CD4-positive, CD25-positive, alpha-beta regulatory T cell (primary cell): ENCODE results near the gene CDC25C. TPM values are rescaled to one million over a fixed set of nuclear protein-coding genes. Genes with fewer than 3 reads are reported as not detected.

Experiments
- ATAC-seq, 2 donors: fragments of 150-1000 bp; cut with Tn5 transposase; one replicate each; pipeline ENCODE4 v1.10.0; 2021; ENCODE audit warnings: low read depth in 2 of 2, moderate number of reproducible peaks in 2 of 2, moderate library complexity in 1 of 2
- DNase-seq, 3 donors: peaks; one replicate each; pipeline versions ENCODE4 v3.0.0 to v3.0.0-alpha.2; 2012 to 2022; ENCODE audit warnings: mixed read lengths in 1 of 3
- H3K27ac ChIP-seq: one replicate; pipeline ENCODE4 v1.7.0; 2013; ENCODE audit warnings: mild to moderate bottlenecking, low read length; ENCODE audit not compliant: insufficient read depth, poor library complexity, severe bottlenecking
- H3K27me3 ChIP-seq: one replicate; pipeline ENCODE4 v1.7.0; 2013; ENCODE audit warnings: low read length; ENCODE audit not compliant: control insufficient read depth, insufficient read depth
- H3K36me3 ChIP-seq: one replicate; pipeline ENCODE4 v1.7.0; 2013; ENCODE audit warnings: mild to moderate bottlenecking, low read length, moderate library complexity; ENCODE audit not compliant: control insufficient read depth, insufficient read depth
- H3K4me1 ChIP-seq: 2 replicates; pipeline ENCODE4 v1.7.0; 2013; ENCODE audit warnings: mild to moderate bottlenecking, low read length; ENCODE audit not compliant: insufficient read depth, control insufficient read depth, poor library complexity, severe bottlenecking
- H3K4me3 ChIP-seq: one replicate; pipeline ENCODE4 v1.7.0; 2013; ENCODE audit warnings: low read depth, mild to moderate bottlenecking, low read length, moderate library complexity
- H3K9me3 ChIP-seq, 2 experiments: 1 replicate in 1 of 2; 2 replicates in 1 of 2; pipeline ENCODE4 v1.7.0; 2013; ENCODE audit warnings: low read length in 2 of 2, mild to moderate bottlenecking in 1 of 2, moderate library complexity in 1 of 2; ENCODE audit not compliant: control insufficient read depth in 2 of 2
- H3K27ac Mint-ChIP-seq, 3 donors: one replicate each; pipeline ENCODE4 v1.8.0; 2020 to 2022; ENCODE audit warnings: mild to moderate bottlenecking in 3 of 3, mixed read lengths in 3 of 3, moderate library complexity in 2 of 3
- H3K27me3 Mint-ChIP-seq: one replicate; pipeline ENCODE4 v1.8.0; 2022; ENCODE audit warnings: mild to moderate bottlenecking, mixed read lengths
- H3K36me3 Mint-ChIP-seq: one replicate; pipeline ENCODE4 v1.8.0; 2020; ENCODE audit warnings: mixed read lengths
- H3K4me1 Mint-ChIP-seq, 4 donors: one replicate each; pipeline ENCODE4 v1.8.0; 2020 to 2022; ENCODE audit warnings: mixed read lengths in 4 of 4, mild to moderate bottlenecking in 1 of 4
- H3K4me3 Mint-ChIP-seq, 4 donors: one replicate each; pipeline ENCODE4 v1.8.0; 2020 to 2022; ENCODE audit warnings: mild to moderate bottlenecking in 4 of 4, mixed read lengths in 4 of 4, moderate library complexity in 3 of 4
- H3K9me3 Mint-ChIP-seq, 7 donors: one replicate each; pipeline ENCODE4 v1.8.0; 2020 to 2022; ENCODE audit warnings: mixed read lengths in 7 of 7, mild to moderate bottlenecking in 3 of 7, moderate library complexity in 2 of 7
- polyA plus RNA-seq, 4 donors: library from polyadenylated mRNA; unstranded; fragments of 300-500 nt; fragmentation: Illumina TruSeq; gene quantifications; one replicate each; pipeline ENCODE4 v1.2.3, GENCODE V29; 2021
- total RNA-seq: library from RNA; stranded (reverse); gene quantifications from one replicate; pipeline ENCODE4 v1.2.3, GENCODE V29; 2022

Gene CDC25C
- 0.37 TPM for total RNA-seq
- polyA plus RNA-seq = under 1 TPM in 3 of 4 donors, not detected in 1; 0.22 to 0.64 (median 0.27) TPM

DNA sequence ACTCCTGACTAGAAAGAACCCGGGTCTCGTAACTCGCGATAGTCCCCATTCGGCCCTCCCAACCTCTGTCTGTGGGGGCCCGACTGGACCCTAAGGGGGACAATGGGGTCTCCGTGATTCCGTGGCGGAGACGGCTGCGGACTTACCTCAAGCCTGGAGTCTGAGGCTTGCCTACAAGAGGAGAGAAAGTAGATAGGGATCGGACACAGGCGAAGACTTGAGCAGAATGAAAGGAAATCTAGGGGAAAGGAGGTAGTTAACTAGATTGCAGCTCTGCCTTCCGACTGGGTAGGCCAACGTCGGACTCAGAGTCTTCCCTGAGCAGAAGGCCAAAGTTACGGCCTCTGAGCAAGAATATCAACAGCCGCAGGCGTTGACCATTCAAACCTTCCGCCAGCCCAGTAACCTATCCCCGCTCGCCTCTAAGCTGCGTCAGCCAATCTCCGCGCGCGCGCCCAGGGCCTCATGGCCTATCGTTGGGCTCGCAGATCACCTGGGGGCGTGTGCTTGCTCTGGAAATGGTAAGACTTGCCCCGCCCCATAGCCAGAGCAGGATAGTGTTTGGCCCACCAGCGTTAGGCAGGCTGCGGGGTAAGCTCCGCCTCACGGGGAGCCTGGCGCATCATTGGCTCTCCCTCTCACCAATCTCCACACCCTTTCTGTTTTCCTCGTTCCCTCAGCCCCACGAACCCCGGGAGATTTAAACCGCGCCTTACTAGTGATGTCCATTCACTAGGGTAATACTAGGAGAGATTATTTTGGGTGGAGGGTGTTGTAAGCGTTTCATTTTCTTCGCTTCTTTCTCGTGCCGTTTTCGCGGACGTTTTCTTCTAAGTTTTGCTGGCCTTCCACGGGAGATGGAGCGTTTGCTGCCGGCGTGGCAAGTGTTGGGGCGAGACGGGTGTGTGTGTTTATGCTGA is at the start of gene CDC25C:
CDC25C (minus strand) TSS at position 356 of the 920 bp plus-strand sequence. CDS start 624 bp downstream, outside the sequence.
- Mint-ChIP-seq H3K4me1 (peaks cover 0 to 18% (median 5%) of the 10 kb centered on the region in 4 donors), H3K27me3 (peaks cover 11% of the 10 kb centered on the region), H3K27ac (peak within 1 kb of the TSS; percentile 13 to 48 (median 28)), H3K9me3 (no peaks in the 10 kb centered on the region), H3K36me3 (no peaks in the 10 kb centered on the region), H3K4me3 (peak within 1 kb of the TSS; percentile 77 to 92 (median 83))
- no peaks in the 10 kb centered on the region for H3K27me3 ChIP-seq
- H3K27ac ChIP-seq = peak within 1 kb of the TSS; percentile 69
- H3K4me3 ChIP-seq = peak within 1 kb of the TSS; percentile 94
- peak; percentile 97 to 100 (median 97) for DNase-seq
- peak; percentile 100 for ATAC-seq
- peaks cover 13% of the 10 kb centered on the region for H3K4me1 ChIP-seq
- no peaks in the 10 kb centered on the region for H3K9me3 ChIP-seq
- H3K36me3 ChIP-seq = no peaks in the 10 kb centered on the region

GRCh38 chr5:138372653-138373052 is 41.0 kb upstream of the CDC25C start:
- Mint-ChIP-seq H3K4me1 (peaks cover 18 to 29% (median 21%) of the 10 kb centered on the region in 4 donors), H3K9me3 (peaks cover 0 to 1% (median 0%) of the 10 kb centered on the region in 7 donors), H3K27me3 (no peaks in the 10 kb centered on the region), H3K36me3 (peaks cover 7% of the 10 kb centered on the region), H3K4me3 (no peak overlapping the region), H3K27ac (peak overlapping the region in 1 of 3 donors; percentile 32)
- Histone ChIP-seq H3K4me3 (no peak overlapping the region), H3K27ac (no peak overlapping the region), H3K36me3 (peaks cover 42% of the 10 kb centered on the region), H3K9me3 (no peaks in the 10 kb centered on the region), H3K27me3 (no peaks in the 10 kb centered on the region), H3K4me1 (peaks cover 9% of the 10 kb centered on the region)
- DNase-seq (no peak), ATAC-seq (no peak)

DNA sequence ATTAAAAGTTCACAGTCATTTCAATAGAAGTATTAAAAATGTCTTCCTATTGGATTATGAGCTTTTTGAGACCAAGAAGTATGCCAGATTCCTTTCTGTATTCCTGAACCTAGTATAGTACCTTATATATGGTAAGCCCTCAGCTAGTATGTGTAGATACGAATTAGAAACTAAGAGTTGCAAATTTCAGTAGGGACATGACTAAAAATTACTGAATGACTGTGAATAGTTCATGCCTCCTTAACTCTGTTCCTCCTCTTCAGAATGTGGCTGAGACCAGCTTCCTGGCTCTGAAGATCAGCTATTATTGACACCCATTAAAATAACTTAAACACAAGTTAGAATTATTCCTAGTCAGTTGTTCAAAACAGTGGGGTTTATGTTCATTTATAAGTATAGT is 40.6 kb upstream of the CDC25C start:
- Mint-ChIP-seq H3K4me1 (peaks cover 18 to 30% (median 21%) of the 10 kb centered on the region in 4 donors), H3K4me3 (no peak overlapping the region), H3K36me3 (peaks cover 3% of the 10 kb centered on the region), H3K27me3 (no peaks in the 10 kb centered on the region), H3K27ac (no peak overlapping the region), H3K9me3 (peaks cover 0 to 1% (median 0%) of the 10 kb centered on the region in 7 donors)
- H3K4me1 ChIP-seq = peaks cover 9% of the 10 kb centered on the region
- H3K27ac ChIP-seq = no peak overlapping the region
- no peak overlapping the region for H3K4me3 ChIP-seq
- ATAC-seq = no peak
- H3K9me3 ChIP-seq = no peaks in the 10 kb centered on the region
- H3K36me3 ChIP-seq = peaks cover 37% of the 10 kb centered on the region
- DNase-seq = no peak
- H3K27me3 ChIP-seq = no peaks in the 10 kb centered on the region

DNA sequence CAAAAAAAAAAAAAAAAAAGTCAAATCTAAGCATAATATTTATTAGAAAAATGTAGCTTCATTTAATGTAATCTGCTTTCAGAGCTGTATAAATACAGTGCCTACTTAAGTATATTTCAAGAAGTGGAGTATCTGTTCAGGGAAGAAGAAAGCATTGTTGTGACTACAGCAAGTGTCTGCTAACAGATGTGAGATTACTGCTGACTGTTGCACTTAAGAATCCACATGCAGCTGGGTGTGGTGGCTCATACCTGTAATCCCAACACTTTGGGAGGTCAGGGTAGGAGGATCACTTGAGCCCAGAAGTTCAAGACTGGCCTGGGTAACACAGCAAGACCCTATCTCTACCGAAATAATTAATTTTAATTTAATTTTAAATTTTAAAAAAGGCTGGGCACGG is 39.9 kb upstream of the CDC25C start:
- peaks cover 17% of the 10 kb centered on the region for H3K4me1 ChIP-seq
- H3K4me1 Mint-ChIP-seq = peaks cover 25 to 38% (median 28%) of the 10 kb centered on the region in 4 donors

DNA sequence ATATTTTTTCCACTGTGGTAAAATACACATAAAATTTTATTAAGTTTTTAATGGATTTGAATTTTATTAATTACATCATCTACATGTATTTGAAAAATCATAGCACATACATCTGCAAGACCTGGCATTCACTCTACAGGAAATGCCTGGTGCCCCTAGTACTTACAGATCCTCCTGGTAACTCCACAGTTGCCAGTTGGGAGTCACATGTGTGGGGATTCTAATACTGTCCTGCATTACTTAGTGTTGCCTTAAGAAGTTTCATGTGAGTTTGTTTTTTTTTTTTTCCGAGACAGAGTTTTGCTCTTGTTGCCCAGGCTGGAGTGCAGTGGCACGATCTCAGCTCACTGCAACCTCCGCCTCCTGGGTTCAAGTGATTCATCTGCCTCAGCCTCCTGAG is 38.9 kb upstream of the CDC25C start:
- H3K4me1 Mint-ChIP-seq = peaks cover 30 to 44% (median 34%) of the 10 kb centered on the region in 4 donors
- H3K27ac Mint-ChIP-seq = no peak overlapping the region
- DNase-seq (no peak), ATAC-seq (no peak)
- H3K27me3 Mint-ChIP-seq = no peaks in the 10 kb centered on the region
- Histone ChIP-seq H3K27ac (no peak overlapping the region), H3K27me3 (no peaks in the 10 kb centered on the region), H3K4me1 (peaks cover 20% of the 10 kb centered on the region), H3K4me3 (no peak overlapping the region), H3K36me3 (peaks cover 25% of the 10 kb centered on the region), H3K9me3 (no peaks in the 10 kb centered on the region)
- H3K4me3 Mint-ChIP-seq = no peak overlapping the region
- H3K9me3 Mint-ChIP-seq = peaks cover 0 to 1% (median 0%) of the 10 kb centered on the region in 7 donors
- peaks cover 7% of the 10 kb centered on the region for H3K36me3 Mint-ChIP-seq

More for the DNA sequence above, 39.9 kb upstream of the CDC25C start:
- Histone ChIP-seq H3K27ac (no peak overlapping the region), H3K36me3 (peaks cover 31% of the 10 kb centered on the region), H3K4me3 (no peak overlapping the region), H3K9me3 (no peaks in the 10 kb centered on the region), H3K27me3 (no peaks in the 10 kb centered on the region)
- no peak for ATAC-seq
- Mint-ChIP-seq H3K27me3 (no peaks in the 10 kb centered on the region), H3K36me3 (peaks cover 3% of the 10 kb centered on the region), H3K4me3 (no peak overlapping the region), H3K27ac (no peak overlapping the region), H3K9me3 (peaks cover 0 to 1% (median 0%) of the 10 kb centered on the region in 7 donors)
- no peak for DNase-seq

DNA sequence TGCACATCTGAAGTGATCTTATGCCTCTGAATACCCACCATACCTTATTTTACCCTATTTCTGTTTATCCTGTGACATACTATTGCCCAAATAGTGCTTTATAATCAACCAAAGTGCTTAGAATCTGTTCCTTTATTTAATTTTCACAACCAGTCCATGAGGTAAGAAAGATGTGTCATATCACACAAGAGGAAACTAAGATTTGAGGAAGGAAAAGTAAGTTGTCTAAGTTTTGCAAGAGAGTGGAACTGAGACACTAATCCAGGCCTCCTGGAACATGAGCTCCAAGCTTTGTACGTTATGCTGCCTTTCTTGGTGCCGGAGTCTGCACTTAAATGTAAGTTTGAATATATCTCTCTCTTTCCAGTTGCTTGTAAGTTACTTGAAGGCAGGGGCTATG is 38.1 kb upstream of the CDC25C start:
- no peak for DNase-seq
- Mint-ChIP-seq H3K27ac (no peak overlapping the region), H3K4me1 (peaks cover 30 to 47% (median 35%) of the 10 kb centered on the region in 4 donors), H3K36me3 (peaks cover 7% of the 10 kb centered on the region), H3K9me3 (peaks cover 0 to 1% (median 0%) of the 10 kb centered on the region in 7 donors), H3K4me3 (peak overlapping the region in 1 of 4 donors; percentile 33), H3K27me3 (no peaks in the 10 kb centered on the region)
- no peak overlapping the region for H3K4me3 ChIP-seq
- peaks cover 21% of the 10 kb centered on the region for H3K36me3 ChIP-seq
- H3K9me3 ChIP-seq = no peaks in the 10 kb centered on the region
- peaks cover 20% of the 10 kb centered on the region for H3K4me1 ChIP-seq
- H3K27ac ChIP-seq = no peak overlapping the region
- H3K27me3 ChIP-seq = no peaks in the 10 kb centered on the region
- no peak for ATAC-seq

GRCh38 chr5:138369261-138369660 is 37.7 kb upstream of the CDC25C start:
- no peaks in the 10 kb centered on the region for H3K9me3 ChIP-seq
- Mint-ChIP-seq H3K27me3 (no peaks in the 10 kb centered on the region), H3K4me1 (peaks cover 33 to 48% (median 37%) of the 10 kb centered on the region in 4 donors), H3K9me3 (peaks cover 0 to 1% (median 0%) of the 10 kb centered on the region in 7 donors), H3K4me3 (peak overlapping the region in 1 of 4 donors; percentile 33), H3K27ac (peak overlapping the region in 2 of 3 donors; percentile 13 to 70), H3K36me3 (peaks cover 7% of the 10 kb centered on the region)
- no peaks in the 10 kb centered on the region for H3K27me3 ChIP-seq
- H3K4me3 ChIP-seq = no peak overlapping the region
- H3K4me1 ChIP-seq = peaks cover 20% of the 10 kb centered on the region
- H3K36me3 ChIP-seq = peaks cover 17% of the 10 kb centered on the region
- no peak overlapping the region for H3K27ac ChIP-seq
- no peak for DNase-seq
- ATAC-seq = no peak
